GM13977 (cell line): ENCODE data around the gene BEAN1.

Experiments used
- DNase-seq: peaks from one replicate; pipeline ENCODE4 v3.0.0; 2012; ENCODE audit warnings: low spot score
- CTCF ChIP-seq: IDR thresholded peaks from 2 replicates; pipeline ENCODE4 v1.5.1; 2012; ENCODE audit warnings: mild to moderate bottlenecking, control low read depth; ENCODE audit not compliant: insufficient read depth; ENCODE audit errors: extremely low read depth, missing control alignments
- in situ Hi-C: fragments of 300-500 bp; cut with MboI; formaldehyde crosslinking; loops from one replicate; pipeline ENCODE4 v1.12.0; 2022; ENCODE audit warnings: low sequenced_read_pairs, low pct_unique_long_range_greater_than_20kb, mixed read lengths, inconsistent platforms; ENCODE audit not compliant: unreplicated experiment

BEAN1 gene

GRCh38 chr16:66478733-66479511 is 51.8 kb downstream of the BEAN1 start:
- in situ Hi-C loops = loop anchor here (10.0 kb wide), 1 partner anchor 74 kb away; no protein-coding TSS in a partner anchor

GRCh38 chr16:66479661-66480264 is 52.7 kb downstream of the BEAN1 start:
- TF ChIP-seq CTCF = no peak
- DNase-seq = no peak
- in situ Hi-C loops = loop anchor here (10.0 kb wide), 1 partner anchor 75 kb away; no protein-coding TSS in a partner anchor

More at GRCh38 chr16:66478733-66479511, 51.8 kb downstream of the BEAN1 start:
- peak; percentile 89 for TF ChIP-seq CTCF
- peak; percentile 86 for DNase-seq

GRCh38 chr16:66480265-66481080 is 53.4 kb downstream of the BEAN1 start:
- no peak for TF ChIP-seq CTCF
- DNase-seq = no peak
- in situ Hi-C loops = no loop called here

- in situ Hi-C loops = no loop called here
- DNase-seq = no peak
- TF ChIP-seq CTCF = no peak
Measured at GRCh38 chr16:66481081-66481942, 54.2 kb downstream of the BEAN1 start.

- no peak for TF ChIP-seq CTCF
- no peak for DNase-seq
- in situ Hi-C loops = no loop called here
Measured at GRCh38 chr16:66481943-66482390, 54.9 kb downstream of the BEAN1 start.
